Measurements from ENCODE around the gene ARID3A.

The ARID3A gene

DNA sequence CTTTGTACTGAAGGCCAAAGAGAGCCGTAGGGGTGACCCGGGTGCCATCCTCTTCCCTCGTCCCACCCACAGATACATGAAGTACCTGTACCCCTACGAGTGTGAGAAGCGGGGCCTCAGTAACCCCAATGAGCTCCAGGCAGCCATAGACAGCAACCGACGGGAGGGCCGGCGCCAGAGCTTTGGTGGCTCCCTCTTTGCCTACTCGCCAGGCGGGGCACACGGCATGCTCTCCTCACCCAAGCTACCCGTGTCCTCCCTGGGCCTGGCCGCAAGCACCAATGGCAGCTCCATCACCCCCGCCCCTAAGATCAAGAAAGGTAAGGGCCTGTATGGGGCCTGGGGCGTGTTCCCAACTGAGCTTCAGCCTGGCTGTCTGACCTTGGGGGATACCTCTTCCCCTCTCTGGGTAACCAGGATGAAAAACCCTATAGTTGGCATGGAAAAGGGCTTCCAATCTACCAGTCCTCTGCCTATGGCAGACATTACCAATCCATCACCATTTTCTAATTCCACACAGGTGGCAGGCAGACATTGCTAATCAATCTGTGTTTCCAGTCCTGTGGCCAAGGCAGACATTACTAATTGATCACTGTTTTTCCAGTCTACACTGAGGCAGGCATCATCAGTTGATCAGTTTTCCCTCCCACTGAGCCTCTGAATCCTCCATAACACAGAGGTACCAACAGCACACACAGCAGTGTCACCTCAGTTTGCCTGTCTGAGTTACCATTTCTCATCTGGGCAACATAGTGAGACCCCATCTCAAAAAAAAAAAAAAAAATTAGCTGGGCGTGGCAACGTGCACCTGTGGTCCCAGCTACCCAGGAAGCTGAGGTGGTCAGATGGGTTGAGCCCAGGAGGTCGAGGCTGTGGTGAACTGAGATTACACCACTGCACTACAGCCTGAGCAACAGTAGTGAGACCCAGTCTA lies 39.2 kb downstream of the ARID3A start:
- no peak for DNase-seq

DNA sequence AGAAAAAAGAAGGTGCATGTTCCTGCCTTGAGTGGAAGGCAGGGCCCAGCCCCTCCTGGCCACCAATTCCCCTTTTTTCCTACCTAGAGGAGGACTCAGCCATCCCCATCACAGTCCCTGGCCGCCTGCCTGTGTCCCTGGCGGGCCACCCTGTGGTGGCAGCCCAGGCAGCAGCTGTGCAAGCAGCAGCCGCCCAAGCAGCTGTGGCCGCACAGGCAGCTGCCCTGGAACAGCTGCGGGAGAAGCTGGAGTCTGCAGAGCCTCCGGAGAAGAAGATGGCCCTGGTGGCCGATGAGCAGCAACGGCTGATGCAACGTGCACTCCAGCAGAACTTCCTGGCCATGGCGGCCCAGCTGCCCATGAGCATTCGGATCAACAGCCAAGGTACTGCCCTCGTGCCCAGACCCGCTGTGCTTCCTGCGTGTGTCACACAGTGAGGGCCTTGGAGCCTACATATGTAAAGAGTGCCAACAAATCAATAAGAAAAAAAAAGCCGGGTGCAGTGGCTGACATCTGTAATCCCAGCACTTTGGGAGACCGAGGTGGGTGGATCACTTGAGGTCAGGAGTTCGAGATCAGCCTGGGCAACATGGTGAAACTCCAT lies 40.8 kb downstream of the ARID3A start:
- DNase-seq, result no peak

DNA sequence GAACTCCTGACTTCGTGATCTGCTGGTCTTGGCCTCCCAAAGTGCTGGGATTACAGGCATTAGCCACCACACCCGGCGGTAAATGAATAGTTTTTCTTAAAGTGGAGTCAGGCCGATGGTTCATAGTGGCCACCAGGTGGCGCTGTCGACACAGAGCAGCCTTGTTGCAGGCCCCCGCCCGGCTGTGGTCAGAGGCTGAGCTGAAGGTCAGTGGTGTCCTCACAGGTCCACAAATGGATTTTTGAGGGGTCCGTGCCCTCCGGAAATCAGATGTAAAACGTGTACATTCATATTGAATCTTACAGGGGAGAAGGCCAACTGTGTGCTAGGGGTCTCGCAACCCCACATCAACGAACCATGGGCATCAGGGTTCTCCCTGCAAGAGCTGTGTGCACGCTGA lies 44.9 kb downstream of the ARID3A start:
- no peak for DNase-seq

DNA sequence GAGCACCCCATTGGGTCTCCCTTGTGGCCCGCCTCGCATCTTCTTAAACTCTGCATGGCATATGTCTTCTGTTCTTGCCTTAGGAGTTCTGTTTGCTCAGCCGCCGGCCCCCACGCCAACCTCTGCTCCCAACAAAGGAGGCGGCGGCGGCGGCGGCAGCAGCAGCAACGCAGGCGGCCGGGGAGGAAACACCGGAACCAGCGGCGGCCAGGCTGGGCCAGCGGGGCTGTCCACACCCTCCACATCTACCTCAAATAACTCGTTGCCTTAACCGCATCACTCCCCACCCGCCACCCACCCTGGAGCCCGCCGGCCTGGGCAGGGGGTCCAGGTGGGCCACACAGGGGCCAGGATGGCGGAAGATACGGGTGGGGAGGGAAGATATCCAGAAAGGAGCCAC lies 46.0 kb downstream of the ARID3A start:
- no peak for DNase-seq

DNA sequence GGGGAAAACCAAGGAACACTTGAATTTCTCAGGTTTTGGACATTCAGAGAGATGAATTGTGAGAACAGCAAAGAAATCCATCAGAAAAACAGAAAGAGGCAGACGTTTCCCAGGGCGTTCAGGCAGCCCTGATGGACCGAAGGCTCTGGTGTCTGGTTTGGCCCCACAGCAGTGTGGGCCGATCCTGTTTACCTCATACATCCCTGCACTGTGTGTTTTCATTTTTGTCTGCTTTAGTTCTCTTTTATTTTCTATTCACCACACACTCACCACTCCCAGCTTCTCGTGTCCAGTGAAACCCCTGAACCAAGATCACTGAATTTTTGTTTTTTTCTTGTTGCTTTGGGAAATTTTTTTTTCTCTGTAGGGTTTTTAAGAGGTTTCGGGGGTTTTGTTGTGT lies 46.4 kb downstream of the ARID3A start:
- DNase-seq, result no peak

DNA sequence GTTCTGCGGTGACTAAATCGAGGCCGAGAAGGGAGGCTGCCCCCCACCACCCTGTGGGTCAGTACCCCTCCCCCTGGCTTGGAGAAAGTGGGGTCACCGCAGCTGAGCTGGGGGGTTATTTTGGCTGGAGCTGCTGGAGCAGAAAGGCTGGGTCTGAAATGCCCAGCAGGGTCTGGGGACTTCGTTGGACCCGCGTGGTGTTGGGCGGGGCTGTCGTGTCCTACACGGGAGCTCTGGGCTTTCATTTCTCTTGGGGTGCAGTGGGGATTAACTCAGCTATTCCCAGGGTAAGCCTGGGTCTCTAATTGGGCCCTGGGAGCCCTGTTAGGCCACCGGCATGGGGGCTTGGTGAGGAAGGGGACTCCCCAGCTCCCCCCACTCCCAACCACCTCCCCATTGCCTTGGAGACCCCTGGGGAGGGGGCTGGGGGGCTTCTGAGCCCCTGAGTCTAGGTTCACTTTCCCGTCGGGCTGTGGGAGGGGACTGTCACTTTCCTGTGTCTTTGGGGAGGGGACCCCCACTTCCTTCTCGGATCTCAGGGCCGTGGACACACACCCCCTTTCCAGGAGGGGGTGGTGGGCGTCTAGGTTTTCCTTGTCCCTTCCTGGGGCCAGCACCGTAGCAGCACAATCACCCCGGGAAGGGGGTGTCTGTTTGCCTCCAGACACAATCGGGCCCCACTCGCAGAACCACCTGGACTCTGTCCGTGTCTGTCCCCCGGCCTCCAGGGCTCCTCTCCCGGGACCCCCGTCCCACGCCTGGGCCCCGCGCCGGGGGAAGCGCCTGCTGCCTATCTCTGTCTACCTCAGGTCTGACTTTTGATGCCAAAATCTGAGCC lies 48.1 kb downstream of the ARID3A start:
- no peak for DNase-seq

DNA sequence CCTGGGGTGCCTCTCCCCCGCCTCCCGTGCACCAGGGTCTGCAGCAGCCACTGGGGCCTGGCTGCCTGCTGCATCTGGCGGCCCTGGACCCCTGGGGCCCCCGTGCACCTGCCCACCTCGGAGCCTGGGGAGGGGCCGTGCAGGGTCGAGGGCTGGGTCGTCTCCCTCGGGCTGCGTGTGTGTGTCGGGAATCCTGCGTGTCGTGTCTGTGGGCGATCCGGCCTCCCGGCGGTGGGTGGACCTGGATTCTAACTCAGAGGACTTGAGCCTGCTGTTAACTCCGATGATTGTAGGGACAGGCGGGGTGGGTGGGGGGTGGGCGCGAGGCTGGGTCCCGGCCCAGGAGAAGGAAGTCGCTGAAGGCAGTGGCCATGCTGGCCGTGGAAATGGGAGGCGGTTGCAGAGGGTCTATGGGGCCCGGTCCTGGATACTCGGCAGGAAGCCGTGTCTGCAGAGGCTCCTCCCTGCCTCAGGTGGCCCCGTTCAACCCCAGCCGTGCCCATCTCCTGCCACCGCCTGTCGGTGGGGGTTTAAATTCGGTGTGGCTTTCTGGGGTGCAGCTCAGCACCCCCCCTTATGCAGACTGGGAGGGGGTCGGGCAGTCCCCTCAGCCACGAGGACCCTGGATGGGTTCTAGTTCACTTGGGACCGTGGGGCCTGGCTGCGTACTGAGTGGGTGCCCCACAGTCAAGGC lies 48.9 kb downstream of the ARID3A start:
- no peak for DNase-seq

DNA sequence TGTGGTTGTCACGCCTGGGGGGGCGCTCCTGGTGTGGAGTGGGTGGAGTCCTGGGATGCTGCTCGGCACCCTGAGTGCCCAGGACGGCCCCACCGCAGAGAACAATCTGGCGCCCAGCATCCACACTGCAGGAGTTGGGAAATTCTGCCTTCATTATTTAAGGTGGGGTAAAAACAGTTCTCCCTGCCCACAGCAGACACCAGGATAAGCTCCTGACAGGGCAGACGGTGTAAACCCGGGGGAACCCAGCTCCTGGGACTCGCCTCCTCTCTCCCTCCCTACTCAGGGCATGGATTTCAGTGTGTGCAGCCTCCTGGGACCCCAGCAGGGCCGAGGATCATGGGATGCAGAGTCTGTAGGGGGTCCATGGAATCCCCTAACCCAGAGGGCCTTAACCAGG lies 50.6 kb downstream of the ARID3A start:
- no peak for DNase-seq

DNA sequence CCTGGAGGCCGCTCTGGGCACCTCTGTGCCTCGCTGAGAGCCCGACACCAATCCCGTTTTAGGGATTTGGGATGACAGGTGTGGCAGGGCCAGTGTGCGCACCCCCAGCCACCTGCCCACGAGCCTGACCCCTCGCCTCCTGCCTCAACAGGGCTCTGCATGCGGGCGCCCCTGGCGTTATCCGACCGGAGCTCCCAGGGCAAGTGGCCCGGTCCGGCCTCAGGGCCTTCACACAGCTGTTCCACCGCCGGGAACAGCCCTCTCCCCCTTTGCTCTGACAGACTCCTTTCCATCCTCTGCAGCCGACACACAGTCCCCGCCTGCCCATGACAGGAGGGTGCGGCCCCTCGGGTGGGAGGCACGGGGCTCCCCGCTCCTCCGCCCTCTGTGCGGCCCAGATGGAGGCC lies 51.2 kb downstream of the ARID3A start:
- DNase-seq, result no peak

DNA sequence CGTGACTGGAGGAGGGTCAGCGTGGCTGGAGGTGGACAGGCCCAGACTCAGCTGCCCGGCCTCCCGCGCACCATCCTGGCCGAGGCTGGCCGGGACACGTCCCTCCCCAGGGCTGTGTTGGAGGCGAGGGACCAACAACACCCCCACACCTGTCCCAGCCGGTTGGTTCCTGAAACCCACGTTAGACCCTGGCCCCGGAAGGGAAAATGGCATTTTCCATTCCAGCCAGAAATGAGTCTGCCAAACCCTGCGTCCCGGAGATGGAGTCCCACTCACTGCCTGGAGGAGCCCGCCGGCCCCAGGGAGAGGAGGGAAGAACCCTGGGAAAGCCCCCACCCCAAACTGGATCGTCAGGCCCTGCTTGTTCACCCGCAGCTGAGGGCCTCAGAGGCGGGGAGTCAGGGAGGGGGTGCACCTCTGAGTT lies 53.5 kb downstream of the ARID3A start:
- DNase-seq, result no peak

DNA sequence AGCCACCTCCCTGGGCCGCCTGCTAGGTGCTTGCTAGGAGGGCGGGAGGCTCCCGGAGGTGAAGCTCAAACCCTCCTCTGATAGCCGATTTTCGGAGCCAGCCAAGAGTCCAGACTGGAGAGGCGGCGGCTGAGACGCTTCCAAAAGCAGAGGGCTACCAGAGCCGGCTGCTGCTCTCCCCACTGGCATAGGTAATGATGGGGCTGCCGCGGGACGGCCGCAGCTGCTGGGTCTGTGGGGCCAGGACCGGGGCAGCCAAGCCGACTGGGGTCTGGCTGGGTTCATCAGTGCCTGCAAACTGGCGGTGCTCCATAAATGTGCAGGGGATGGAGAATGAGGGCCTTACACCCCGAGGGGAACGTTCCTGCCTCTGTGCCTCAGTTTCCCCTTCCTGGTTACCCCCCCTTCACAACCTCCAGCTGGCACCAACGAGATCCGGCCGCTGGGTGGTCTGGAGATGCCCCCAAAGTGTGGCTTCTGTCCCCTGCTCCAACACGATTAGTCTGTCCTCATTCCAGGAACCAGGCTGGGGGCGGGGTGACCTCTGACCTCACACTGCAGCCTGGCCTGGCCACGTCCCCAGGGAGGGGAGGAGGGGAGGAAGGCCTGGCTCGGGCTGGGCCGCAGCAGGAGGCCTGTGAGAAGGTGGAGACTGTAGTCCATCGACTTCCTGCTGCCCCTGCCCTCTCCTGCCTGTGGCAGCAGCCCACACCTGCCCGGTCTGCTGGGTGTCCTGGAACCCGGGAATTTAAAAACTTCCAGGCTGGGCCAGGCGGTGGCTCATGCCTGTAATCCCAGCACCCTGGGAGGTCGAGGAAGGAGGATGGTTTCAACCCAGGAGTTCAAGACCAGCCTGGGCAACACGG lies 54.5 kb downstream of the ARID3A start:
- DNase-seq, result no peak

DNA sequence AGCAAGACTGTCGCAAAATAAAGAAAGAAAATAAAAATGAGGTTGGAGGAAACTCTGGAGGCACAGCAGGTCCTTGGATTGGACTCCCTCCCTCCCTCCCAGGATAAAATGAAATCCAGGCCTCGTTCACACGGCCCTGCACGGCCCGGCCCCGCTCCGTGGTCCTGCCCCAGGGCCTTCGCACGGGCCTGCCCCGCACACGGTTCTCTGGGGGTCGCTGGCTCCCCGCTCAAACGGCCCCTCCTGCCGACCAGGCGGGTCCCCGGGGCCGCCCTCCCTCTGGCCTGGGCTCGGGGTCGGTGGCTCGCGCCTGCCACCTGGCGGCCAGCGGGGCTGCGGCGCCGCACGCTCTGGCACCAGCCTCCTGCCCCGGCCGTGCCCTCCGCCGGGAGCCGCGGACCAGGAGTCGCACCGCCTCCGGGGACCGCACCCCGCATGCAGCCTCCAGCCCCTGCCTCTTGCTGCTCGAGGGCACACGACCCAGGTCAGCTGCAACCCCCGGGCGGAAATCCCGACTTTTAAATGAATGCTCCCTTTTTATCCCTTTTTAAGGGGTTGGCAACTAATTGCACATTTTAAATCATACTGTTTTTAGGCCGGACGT lies 56.8 kb downstream of the ARID3A start:
- peak; percentile 70 for DNase-seq

DNA sequence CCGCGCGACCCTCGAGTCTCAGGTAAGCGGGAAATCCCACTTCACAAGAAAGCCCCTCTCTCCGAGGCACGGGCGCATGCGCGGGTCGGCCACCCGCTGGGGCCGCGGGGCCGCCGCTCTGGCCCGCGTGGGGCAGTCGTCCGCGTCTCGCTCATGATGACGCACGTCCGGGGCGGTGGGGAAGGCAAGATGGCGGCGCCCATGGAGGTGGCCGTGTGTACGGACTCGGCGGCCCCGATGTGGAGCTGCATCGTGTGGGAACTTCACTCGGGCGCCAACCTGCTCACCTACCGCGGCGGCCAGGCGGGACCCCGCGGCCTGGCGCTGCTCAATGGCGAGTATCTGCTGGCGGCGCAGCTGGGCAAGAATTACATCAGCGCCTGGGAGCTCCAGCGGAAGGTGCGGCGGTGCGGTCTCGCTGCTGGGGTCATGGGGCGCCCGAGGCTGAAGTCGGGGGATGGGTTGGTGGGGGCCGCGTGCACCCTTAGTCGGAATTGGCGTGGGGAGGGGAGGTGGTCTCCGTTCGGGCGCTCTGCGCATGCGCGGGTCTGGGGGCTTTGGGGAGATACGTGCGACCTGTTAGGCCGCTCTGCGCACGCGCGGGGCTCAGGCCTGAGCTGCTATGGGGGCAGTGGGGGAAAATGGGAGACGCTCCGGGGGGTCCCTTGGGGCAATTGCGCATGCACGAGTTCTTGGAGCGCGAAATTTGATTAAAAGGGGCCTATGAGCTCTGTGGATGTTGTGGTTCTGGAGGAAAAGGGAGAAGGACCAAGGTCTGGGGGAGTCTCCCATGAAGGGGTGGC lies 58.5 kb downstream of the ARID3A start, which contains the start of gene WDR18:
WDR18 (plus strand) TSS at position 181 of the 803 bp plus-strand sequence; CDS start at position 190, 9 bp downstream.
- DNase-seq, result peak; percentile 82

DNA sequence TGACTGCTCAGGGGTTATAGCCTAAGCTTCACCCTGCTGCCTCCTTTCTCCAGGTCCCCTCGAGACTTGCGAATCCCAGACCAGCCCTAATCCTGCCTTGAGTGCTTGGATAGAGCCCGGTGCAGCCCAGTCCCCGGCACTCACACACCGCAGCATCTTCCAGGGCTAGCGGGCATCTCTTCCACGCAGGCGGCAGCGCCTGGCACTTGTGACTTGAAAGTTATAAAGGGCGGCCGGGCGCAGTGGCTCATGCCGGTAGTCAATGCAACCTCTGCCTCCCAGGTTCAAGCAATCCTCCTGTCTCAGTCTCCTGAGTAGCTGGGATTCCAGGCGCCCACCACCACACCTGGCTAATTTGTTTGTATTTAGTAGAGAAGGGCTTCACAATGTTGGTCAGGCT lies 60.2 kb downstream of the ARID3A start:
- no peak for DNase-seq

DNA sequence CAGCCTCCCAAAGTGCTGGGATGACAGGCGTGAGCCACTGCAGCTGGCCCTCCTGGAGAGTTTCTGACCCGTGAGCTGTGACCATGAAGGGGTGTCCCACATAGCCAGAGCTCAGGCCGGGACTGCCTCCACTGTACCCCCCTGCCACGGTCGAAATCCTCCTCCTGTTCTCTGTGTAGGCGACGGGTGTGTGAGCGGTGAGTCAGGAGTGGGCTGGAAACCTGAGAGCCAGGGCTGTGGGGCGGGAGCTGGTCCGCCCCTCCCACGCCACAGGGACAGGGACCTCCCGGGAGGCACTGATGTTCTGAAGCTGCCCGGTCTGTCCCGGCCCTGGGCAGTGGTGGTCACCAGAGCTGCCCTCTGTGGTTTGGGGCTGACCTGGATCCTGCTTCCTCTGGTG lies 62.2 kb downstream of the ARID3A start:
- DNase-seq, result no peak

DNA sequence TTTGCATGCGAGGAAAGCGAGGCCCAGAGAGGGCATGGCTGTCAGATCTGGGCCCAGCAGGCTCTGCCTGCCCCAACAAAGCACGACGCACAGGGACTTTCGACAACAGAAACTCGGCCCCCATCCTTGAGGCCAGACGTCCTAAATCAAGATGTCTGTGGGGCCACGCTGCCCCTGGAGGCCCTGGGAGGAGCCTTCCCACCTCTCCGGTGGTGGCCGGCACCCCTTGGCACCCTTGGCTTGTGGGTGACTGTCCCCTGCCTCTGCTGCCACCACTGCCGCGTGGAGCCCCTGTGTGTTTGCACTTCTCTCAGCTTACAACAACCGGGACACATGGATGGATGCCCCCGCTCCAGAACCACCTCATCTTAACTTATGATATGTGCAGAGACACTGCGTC lies 62.7 kb downstream of the ARID3A start:
- DNase-seq, result no peak

DNA sequence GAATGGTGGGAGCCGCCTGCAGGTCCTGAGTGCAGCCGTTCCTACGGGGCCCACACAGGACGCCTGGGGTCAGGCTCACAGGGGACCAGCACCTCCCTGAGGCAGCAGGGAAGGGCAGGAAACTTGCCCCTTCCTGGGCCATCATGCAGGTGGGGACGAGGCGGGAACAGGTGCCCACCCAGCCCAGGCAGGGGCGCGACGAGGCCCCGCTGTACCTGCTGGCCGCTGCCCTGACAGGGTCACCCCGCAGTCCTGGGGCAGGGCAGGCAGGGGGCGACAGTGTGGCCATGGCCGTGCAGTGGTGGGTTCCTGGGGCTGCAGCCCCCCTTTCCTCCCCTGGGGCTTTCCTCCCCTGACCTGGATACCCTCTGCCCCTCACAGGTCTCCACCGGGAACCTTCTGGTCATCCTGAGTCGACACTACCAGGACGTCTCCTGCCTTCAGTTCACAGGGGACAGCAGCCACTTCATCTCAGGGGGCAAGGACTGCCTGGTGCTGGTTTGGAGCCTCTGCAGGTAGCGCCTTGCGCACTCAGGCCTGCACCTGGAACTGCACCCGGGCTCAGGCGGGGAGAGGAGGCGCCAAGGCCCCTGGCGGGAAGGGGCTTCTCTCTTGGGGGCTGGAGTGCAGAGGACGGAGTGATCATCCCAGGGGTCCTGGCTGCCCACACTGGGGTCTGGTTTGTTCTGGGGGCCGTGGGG lies 63.7 kb downstream of the ARID3A start:
- DNase-seq, result no peak

DNA sequence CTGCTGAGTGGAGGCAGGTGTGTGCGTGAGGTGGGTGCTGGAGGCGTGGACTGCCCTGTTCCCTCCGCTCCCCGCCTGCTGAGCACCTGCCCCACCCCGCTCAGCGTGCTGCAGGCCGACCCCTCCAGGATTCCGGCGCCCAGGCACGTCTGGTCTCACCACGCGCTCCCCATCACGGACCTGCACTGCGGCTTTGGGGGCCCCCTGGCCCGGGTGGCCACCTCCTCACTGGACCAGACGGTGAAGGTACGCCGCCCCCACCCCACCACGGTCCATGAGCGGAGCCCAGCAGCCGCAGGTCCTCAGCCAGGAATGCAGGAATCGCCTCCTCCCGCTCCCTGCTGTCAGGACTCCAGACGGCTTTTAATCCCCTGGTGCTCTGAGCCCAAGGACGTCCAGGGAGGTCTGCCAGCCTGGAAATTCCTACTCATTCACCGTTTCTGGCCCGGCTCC lies 64.3 kb downstream of the ARID3A start:
- DNase-seq, result no peak

DNA sequence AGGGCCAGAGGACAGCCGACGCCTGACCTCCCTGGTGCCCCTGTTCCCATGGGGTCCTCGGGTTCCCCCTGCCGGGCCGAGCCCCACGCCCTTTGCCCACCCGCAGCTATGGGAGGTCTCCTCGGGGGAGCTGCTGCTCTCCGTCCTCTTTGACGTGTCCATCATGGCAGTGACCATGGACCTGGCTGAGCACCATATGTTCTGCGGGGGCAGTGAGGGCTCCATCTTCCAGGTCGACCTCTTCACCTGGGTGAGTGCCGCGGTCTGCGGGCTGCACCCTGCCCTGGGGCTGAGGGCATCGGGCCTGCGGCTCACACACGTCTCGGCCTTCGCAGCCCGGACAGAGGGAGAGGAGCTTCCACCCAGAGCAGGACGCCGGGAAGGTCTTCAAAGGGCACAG lies 64.9 kb downstream of the ARID3A start:
- DNase-seq, result no peak

All from activated CD4-positive, alpha-beta T cell treated with anti-CD3 and anti-CD28 coated beads, Interleukin-2, amount 50 U/mL, for 1 hour (primary cell).